CD4-positive, alpha-beta T cell treated with Interleukin-12 subunit alpha and Interleukin-12 subunit beta, for 1 hour (primary cell): Measurements from ENCODE around the gene DHDH.

Experiments used
- DNase-seq: peaks from one replicate; pipeline ENCODE4 v3.0.0-alpha.2; 2020

Gene DHDH

GRCh38 chr19:48950830-48951519 lies 17.5 kb downstream of the DHDH start:
- no peak for DNase-seq

DNA sequence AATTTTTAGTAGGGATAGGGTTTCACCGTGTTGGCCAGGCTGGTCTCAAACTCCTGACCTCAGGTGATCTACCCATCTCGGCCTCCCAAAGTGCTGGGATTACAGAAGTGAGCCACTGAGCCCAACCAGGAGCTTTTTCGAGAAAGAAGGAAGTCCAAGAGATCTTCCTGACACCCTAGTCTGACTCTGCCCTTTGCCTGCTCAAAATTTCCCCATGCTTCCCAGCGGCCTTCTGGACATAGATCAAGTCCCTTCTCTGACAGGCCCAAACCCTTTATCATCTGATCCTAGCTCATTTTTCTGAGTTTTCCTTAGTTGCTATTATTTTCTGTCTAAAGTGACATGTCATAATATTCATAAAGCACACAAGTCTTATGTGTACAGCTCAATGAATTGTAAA lies 19.6 kb downstream of the DHDH start:
- DNase-seq = no peak

GRCh38 chr19:48953990-48954594 lies 20.6 kb downstream of the DHDH start:
- no peak for DNase-seq

DNA sequence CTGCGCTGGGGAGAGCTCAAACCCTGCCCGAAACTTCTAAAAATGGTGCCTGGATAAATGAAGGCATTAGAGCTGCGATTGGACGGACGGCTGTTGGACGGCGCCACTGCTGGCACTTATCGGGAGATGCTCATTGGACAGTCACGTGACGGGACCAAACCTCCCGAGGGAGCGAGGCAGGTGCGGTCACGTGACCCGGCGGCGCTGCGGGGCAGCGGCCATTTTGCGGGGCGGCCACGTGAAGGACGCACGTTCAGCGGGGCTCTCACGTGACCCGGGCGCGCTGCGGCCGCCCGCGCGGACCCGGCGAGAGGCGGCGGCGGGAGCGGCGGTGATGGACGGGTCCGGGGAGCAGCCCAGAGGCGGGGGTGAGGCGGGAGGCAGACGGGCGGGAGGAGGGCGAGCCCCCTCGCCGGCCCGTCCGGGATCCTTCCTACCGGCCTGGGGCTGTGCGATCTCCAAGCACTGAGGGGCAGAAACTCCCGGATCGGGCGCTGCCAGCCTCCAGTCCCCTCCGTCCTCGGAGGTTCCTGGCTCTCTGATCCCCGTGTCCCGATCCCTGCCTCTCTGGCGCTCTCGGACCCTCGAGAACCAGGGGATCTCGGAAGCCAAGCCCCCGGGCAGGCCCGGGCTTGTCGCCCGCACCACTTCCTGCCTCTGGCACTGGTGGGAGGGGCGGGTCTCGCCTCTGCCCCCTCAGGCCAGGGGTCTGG lies 21.3 kb downstream of the DHDH start, which contains the start of gene BAX:
Gene BAX, plus strand, starts transcription at position 281 of the 713 bp plus-strand sequence. Its CDS starts 54 bp downstream, at position 335.
- peak; percentile 88 for DNase-seq

DNA sequence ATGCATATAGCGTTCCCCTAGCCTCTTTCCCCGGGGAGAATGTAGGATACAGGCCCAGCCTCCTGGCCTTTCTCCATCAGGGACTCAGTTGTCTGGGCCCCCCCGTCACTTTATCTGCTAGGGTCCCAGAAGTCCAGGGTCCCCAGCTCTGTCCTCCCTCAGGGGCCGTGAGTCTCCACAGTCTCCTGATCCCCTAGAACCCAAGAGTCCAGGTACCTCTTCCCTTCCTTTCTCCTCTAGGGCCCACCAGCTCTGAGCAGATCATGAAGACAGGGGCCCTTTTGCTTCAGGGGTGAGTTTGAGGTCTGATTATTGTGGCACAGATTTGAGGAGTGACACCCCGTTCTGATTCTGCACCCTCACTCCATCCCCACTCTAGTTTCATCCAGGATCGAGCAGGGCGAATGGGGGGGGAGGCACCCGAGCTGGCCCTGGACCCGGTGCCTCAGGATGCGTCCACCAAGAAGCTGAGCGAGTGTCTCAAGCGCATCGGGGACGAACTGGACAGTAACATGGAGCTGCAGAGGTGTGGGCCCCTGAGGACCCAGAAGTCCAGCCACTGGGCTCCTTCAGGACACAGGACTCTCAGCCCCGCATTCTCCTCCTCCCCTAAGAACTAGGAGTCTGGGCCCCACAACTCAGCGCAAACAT lies 21.9 kb downstream of the DHDH start:
- DNase-seq = no peak

- DNase-seq = no peak
Observed at GRCh38 chr19:48958006-48958405, 24.5 kb downstream of the DHDH start.

DNA sequence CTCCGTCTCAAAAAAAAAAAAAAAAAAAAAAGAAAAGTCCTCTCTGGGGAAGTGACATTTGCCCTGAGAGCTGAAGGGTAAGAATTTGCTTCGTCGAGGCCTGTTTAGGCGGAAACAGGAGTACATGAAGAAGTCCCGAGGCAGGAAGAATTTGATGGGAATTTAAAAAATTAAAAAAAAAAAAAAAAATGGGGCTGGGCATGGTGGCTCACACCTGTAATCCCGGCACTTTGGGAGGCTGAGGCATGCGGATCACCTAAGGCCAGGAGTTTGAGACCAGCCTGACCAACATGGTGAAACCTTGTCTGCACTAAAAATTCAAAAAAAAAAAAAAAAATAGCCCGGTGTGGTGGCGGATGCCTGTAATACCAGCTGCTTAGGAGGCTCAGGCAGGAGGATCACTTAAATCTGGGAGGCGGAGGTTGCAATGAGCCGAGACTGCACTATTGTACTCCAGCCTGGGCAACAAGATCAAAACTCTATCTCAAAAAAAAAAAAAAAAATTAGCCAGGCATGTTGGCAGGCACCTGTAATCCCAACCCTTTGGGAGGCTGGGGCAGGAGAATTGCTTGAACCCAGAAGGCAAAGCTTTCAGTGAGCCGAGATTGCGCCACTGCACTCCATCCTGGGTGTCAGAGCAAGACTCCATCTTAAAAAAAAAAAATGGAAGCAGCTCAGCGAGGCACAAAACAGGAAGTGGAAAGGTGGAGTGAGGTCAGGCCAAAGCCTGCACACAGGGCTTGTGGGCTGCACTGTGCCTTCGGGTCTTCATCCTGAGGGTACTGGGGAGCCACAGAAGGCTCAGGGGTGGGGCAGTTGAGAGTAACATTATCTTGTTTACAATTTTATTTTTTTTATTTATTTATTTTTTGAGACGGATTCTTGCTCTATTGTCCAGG lies 26.1 kb downstream of the DHDH start:
- no peak for DNase-seq

- no peak for DNase-seq
Observed at GRCh38 chr19:48961051-48961649, 27.7 kb downstream of the DHDH start.

- DNase-seq = no peak
Observed at GRCh38 chr19:48961673-48962028, 28.2 kb downstream of the DHDH start.

DNA sequence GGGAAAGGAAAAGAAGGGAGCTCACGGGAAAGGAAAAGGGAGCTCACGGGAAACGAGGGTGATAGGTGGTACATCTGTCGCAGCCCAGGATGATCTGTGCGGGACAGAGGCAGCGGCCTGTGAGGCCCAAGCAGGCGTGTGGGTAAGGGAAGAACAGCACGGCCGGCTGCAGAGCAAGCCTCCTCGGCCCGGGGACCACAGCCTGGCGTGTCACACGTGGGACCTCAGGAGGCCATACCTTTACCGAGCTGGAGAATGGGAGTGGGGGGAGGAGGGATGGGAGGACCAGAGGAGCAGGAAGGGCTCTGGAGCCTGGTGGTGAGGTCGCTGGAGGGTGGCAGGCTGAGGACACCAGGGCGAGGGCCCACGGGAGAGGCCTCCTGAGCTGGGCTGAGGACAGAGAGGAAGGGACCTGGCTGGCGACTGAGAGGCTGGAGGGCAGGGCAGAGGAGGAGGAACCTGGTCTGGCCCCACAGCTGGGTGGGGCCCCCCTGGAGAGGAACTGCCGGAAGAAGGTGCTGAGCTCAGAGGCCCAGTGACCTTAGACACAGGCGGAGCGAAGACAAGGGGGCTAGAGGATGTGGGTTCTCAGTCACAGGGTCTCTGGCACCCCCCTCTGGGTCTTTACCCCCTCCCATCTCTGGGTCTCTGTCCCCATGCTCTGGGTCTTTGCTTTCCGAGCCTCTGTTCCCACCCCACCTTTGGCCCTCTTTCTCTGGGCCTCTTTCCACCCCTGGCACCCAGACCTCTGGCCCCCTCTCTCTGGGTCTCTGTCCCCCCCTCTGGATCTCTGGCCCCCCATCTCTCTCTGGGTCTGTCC lies 28.7 kb downstream of the DHDH start:
- peak; percentile 50 for DNase-seq

DNA sequence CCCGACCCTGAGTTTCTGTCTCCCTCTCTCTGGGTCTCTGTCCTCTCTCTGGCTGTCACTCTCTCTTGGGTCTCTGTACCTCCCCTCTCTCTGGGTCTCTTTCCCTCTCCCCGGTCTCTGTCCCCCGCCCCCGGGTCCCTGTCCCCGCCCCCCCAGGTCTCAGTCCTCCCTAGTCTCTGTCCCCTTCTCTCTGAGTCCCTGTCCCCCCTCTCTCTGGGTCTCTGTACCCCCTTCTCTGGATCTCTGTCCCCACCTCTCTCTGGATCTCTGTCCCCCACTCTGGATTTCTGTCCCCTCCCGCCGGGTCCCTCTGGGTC lies 29.3 kb downstream of the DHDH start:
- DNase-seq = no peak

GRCh38 chr19:48963371-48964204 lies 30.1 kb downstream of the DHDH start:
- peak; percentile 59 for DNase-seq

DNA sequence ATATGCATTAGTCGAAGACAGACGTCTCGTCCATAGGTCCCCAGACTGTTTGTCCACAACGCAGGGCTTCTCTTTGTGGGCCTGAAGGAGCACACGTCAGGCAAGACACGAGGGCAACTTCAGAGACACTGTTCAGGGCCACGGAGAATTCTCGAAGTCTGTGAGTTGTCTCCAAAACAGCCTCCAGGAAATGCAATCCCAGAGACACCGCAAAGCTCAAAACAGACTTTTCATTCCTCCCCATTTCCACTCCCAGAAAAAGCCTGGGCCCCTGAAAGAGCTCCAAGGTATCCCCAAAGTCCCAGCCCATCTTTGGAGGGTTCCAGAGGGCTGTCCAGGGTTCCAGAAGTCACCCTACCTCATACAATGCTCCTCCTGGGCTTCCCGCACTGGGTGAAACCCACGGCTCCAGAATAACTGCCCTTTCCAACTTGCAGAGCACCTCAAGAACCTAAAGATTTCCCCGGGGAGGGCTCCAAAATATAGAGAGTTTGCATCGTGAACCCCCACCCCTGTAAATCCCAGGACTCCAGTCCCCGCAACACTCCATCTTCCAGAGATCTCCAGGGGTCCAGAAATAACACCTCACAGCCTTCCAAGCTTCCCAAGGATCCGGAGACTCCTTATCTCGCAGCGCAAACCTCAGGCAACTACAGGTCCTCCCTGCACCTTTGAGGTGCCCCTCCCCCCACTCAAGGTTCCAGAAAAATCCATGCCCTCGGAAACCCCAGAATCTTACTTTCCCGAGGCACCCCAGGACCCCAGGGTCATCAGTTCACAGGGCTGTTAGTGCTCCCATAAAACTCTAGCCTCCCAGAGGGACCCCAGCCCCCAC lies 30.9 kb downstream of the DHDH start:
- DNase-seq = peak; percentile 14

DNA sequence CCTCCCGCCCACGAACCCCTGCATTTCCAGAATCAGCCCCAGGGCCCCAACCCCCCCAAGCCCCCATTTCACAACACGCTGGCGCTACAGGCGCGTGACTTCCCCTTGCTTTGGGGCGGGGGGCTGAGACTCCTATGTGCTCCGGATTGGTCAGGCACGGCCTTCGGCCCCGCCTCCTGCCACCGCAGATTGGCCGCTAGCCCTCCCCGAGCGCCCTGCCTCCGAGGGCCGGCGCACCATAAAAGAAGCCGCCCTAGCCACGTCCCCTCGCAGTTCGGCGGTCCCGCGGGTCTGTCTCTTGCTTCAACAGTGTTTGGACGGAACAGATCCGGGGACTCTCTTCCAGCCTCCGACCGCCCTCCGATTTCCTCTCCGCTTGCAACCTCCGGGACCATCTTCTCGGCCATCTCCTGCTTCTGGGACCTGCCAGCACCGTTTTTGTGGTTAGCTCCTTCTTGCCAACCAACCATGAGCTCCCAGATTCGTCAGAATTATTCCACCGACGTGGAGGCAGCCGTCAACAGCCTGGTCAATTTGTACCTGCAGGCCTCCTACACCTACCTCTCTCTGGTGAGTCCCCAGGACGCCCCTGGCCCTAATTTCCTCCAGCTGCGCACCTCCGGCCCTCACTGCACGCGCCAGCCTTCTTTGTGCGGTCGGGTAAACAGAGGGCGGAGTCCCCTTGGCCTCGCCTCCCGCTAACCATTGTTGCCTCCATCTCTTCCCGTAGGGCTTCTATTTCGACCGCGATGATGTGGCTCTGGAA lies 31.7 kb downstream of the DHDH start, which contains the start of gene FTL:
Gene FTL, plus strand, starts transcription at position 270 of the 766 bp plus-strand sequence. Its CDS starts 199 bp downstream, at position 469.
- DNase-seq = peak; percentile 93

DNA sequence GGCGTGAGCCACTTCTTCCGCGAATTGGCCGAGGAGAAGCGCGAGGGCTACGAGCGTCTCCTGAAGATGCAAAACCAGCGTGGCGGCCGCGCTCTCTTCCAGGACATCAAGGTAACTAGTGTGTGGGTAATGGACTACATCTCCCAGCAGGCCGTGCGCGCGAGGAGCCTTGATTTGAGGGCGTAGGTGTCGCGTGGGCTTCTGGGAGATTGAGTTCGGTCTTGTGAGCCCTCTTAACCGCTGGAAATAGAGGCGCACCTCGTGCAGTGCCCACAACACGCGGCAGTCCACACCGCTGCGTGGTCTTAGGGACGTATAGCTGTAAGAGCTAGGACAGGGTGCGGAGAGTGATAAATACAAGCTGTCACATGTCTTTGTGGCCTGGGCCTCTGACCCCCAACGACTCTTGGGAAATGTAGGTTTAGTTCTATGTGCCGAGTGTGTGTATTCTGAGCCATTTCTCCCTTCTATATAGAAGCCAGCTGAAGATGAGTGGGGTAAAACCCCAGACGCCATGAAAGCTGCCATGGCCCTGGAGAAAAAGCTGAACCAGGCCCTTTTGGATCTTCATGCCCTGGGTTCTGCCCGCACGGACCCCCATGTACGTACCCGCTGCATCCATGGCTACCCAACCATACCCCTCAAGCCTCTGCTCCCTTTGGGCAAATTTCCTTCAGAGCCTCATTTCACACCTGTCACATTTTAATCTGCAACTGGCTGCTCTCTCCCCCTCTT lies 32.5 kb downstream of the DHDH start:
- DNase-seq = peak; percentile 89

DNA sequence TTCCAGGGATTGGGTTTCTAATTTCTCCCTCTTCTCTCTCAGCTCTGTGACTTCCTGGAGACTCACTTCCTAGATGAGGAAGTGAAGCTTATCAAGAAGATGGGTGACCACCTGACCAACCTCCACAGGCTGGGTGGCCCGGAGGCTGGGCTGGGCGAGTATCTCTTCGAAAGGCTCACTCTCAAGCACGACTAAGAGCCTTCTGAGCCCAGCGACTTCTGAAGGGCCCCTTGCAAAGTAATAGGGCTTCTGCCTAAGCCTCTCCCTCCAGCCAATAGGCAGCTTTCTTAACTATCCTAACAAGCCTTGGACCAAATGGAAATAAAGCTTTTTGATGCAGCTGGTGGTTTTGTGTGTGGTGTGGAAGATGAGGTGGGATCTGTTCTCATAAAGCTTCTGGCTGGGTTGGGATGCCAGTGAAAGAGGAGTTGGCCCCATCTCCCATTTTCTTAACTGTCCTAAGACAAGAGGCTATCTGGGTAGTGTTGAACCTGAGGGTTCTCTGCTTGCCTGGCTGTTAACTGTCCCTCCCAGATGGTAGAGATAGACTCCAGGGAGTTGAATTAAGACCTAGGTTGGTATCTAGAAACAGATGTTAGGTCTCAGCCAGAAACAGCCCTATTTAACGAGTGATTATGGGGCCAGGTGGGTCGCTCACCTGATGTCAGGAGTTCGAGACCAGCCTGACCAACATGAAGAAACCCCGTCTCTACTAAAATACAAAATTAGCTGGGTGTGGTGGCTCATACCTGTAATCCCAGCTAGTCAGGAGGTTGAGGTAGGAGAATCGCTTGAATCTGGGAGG lies 33.2 kb downstream of the DHDH start:
- no peak for DNase-seq
